GM15510 (cell line): Measurements from ENCODE around the gene PTPN13.

Experiments used
- POLR2A ChIP-seq: IDR thresholded peaks from 3 replicates; pipeline ENCODE4 v1.6.1; 2011; ENCODE audit warnings: borderline replicate concordance; ENCODE audit not compliant: insufficient read length; ENCODE audit errors: extremely low read depth

PTPN13 gene, protein sequence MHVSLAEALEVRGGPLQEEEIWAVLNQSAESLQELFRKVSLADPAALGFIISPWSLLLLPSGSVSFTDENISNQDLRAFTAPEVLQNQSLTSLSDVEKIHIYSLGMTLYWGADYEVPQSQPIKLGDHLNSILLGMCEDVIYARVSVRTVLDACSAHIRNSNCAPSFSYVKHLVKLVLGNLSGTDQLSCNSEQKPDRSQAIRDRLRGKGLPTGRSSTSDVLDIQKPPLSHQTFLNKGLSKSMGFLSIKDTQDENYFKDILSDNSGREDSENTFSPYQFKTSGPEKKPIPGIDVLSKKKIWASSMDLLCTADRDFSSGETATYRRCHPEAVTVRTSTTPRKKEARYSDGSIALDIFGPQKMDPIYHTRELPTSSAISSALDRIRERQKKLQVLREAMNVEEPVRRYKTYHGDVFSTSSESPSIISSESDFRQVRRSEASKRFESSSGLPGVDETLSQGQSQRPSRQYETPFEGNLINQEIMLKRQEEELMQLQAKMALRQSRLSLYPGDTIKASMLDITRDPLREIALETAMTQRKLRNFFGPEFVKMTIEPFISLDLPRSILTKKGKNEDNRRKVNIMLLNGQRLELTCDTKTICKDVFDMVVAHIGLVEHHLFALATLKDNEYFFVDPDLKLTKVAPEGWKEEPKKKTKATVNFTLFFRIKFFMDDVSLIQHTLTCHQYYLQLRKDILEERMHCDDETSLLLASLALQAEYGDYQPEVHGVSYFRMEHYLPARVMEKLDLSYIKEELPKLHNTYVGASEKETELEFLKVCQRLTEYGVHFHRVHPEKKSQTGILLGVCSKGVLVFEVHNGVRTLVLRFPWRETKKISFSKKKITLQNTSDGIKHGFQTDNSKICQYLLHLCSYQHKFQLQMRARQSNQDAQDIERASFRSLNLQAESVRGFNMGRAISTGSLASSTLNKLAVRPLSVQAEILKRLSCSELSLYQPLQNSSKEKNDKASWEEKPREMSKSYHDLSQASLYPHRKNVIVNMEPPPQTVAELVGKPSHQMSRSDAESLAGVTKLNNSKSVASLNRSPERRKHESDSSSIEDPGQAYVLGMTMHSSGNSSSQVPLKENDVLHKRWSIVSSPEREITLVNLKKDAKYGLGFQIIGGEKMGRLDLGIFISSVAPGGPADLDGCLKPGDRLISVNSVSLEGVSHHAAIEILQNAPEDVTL (N-terminal part only)

GRCh38 chr4:86593688-86594558 lies at the start of gene PTPN13:
TSS of gene PTPN13 (plus strand) at chr4:86594315. CDS start at chr4:86635257, 40,942 bp downstream.
- no peak for TF ChIP-seq POLR2A

GRCh38 chr4:86547140-86547539 lies 47.0 kb upstream of the PTPN13 start:
- no peak for TF ChIP-seq POLR2A

DNA sequence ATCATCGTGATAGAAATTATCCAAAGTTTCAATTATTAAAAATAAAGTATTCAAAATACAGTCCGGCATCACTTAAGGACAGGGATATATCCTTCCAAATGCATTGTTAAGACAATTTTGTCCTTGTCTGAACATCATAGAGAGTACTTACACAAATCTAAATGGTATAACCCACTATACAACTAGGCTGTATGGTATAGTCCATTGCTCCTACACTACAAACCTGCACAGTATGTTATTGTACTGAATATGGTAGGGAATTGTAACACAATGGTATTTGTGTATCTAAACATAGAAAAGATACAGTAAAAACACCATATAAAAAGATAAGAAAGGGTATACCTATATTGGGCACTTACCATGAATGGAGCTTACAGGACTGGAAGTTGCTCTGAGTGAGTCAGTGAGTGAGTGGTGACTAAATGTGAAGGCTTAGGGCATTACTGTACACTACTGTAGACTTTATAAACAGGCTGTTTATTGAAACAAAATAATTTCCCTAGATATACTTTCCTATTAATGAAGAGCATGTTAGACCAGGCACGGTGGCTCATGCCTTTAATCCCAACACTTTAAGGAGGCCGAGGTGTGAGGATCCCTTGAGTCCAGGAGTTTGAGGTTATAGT lies 44.8 kb upstream of the PTPN13 start:
- TF ChIP-seq POLR2A, result no peak

- no peak for TF ChIP-seq POLR2A
Measured at GRCh38 chr4:86551387-86551786, 42.7 kb upstream of the PTPN13 start.

DNA sequence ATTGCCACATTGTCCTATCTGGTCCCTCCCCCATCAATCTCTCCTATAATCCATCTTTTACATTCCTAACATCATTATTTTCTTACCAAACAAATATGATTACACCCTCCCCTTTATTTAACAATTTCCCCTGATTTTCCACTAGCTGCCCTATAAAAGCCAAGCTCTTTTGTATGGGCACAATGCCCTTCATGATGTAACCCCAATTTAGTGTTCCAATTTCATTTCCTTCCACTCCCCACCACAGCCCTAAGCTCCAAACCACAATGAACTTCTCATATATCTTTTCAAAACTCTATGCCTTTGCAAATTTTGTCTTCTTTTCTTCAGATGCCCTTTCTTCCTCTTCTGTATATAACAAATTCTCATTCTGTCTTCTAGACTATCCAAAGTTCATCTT lies 39.5 kb upstream of the PTPN13 start:
- TF ChIP-seq POLR2A, result no peak

DNA sequence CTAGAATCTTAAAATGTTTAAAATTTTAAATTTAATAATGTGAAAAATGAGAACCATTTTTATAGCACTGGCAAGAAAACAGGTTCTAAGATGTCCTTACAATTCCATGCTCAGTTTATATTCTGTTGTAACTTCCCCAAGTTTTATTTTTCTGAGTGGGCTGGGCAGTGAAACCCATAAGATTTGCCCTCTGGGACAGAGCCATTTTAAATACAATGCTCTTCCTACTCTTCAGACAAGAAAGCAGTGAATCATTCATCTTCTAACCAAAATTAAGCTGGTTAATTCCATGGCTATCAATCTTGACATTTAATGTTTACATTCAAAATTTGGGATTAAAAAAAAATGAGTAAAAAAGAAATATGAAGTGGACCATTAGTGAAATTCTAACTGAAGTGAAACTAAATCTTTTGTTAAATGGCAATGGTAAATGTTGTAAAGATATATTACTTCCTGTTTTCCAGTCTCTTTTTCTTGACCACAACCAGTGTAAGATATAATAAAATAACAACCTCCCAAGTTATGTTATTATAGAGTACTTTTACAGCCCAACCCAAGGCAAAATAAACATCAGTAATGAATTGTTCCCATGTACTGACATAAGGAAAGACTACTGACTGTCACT lies 37.2 kb upstream of the PTPN13 start:
- no peak for TF ChIP-seq POLR2A

GRCh38 chr4:86557526-86557925 lies 36.6 kb upstream of the PTPN13 start:
- no peak for TF ChIP-seq POLR2A

GRCh38 chr4:86558258-86558657 lies 35.9 kb upstream of the PTPN13 start:
- TF ChIP-seq POLR2A, result no peak

- no peak for TF ChIP-seq POLR2A
Measured at GRCh38 chr4:86558797-86559196, 35.3 kb upstream of the PTPN13 start.

- TF ChIP-seq POLR2A, result no peak
Measured at GRCh38 chr4:86560447-86560846, 33.7 kb upstream of the PTPN13 start.

- TF ChIP-seq POLR2A, result no peak
Measured at GRCh38 chr4:86561256-86561655, 32.9 kb upstream of the PTPN13 start.

DNA sequence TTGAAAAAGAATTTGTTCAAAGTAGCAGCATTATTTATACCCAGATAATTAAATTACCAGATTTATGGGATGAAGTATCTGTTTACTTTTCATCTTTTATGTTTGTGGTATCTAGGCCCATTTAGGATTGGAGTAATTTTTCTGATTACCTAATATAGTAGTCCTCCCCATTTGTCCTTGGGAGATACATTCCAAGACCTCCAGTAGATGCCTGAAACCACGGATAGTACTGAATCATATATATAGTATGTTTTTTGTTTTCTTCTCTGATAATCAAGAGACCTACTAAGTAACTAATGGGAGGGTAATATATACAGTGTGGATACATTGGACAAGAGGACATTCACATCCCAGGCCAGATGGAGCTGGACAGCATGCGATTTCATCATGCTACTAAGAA lies 30.7 kb upstream of the PTPN13 start:
- TF ChIP-seq POLR2A, result no peak

DNA sequence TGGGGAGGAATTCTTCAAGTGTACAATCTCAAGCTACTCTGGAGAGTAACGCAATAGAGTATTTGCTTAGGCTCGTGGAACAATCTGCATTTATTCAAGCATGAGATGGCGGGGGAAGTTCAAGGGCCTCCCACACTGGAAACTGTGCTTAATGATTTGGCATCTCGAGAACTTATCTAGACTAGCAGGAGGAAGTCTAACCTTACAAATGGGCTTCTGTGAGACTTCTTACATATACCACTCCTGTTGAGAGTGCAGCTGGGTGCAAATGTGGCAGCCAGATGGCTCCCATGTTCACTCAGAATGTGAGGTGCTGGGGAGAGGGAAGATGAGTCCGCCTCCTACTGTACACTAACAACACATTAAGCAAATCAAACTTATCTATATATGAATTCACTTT lies 29.3 kb upstream of the PTPN13 start:
- TF ChIP-seq POLR2A, result no peak
